PC-9 (cell line): ENCODE results near the gene MAPK10. TPM values are rescaled to one million over a fixed set of nuclear protein-coding genes. Genes with fewer than 3 reads are reported as not detected.
"Not testable (repeated sequence)": the region's sequence is repeated elsewhere in the genome, so short reads cannot be mapped to it uniquely, and the experiment has no call there.

ENCODE experiments used
- BruUV-seq: library from RNA; stranded (reverse); fragments of 400-500 nt; replicated peaks from 2 replicates; lab custom pipeline; 2021; lab: Mats Ljungman, UMichigan
- CTCF ChIA-PET: fragments of 300-600 bp; sonication (Branson Sonifier 250); formaldehyde crosslinking; loops from one replicate; lab custom pipeline; 2022; ENCODE audit warnings: antibody characterized with exemption; lab: Charles Lee
- POLR2A ChIA-PET: fragments of 300-600 bp; sonication (Branson Sonifier 250); formaldehyde crosslinking; loops from one replicate; lab custom pipeline; 2022; ENCODE audit warnings: antibody characterized with exemption; ENCODE audit not compliant: unreplicated experiment; lab: Charles Lee
- DNase-seq, 2 experiments: peaks; one replicate each; pipeline versions ENCODE4 v3.0.0 to v3.0.0-alpha.2; 2015 to 2022; ENCODE audit warnings: mixed read lengths in 1 of 2
- H2AFZ ChIP-seq: fragments of 200-600 bp; sonication (generic); 2 replicates; pipeline ENCODE4 v1.8.1; 2017; ENCODE audit warnings: antibody characterized with exemption
- H3F3A ChIP-seq: fragments of 200-600 bp; sonication (generic); 2 replicates; pipeline ENCODE4 v1.8.1; 2017; ENCODE audit warnings: antibody characterized with exemption, mild to moderate bottlenecking, low read depth; ENCODE audit not compliant: insufficient read depth
- H3K27ac ChIP-seq: fragments of 200-600 bp; sonication (generic); 2 replicates; pipeline ENCODE4 v1.6.1; 2016; ENCODE audit warnings: mixed run types
- H3K27me3 ChIP-seq: fragments of 200-600 bp; sonication (generic); 2 replicates; pipeline ENCODE4 v1.6.1; 2016; ENCODE audit warnings: low read depth, mixed run types; ENCODE audit not compliant: insufficient read depth
- H3K36me3 ChIP-seq: fragments of 200-600 bp; sonication (generic); 2 replicates; pipeline ENCODE4 v1.6.1; 2016; ENCODE audit warnings: low read depth, mixed run types
- H3K4me1 ChIP-seq: fragments of 200-600 bp; sonication (generic); replicated peaks from 2 replicates; pipeline ENCODE4 v1.6.1; 2016; ENCODE audit warnings: mixed run types; ENCODE audit not compliant: insufficient read depth
- H3K4me2 ChIP-seq: fragments of 200-600 bp; sonication (generic); 2 replicates; pipeline ENCODE4 v1.6.1; 2017; ENCODE audit warnings: mixed run types
- H3K4me3 ChIP-seq: fragments of 200-600 bp; sonication (generic); 2 replicates; pipeline ENCODE4 v1.6.1; 2016; ENCODE audit warnings: mixed run types
- H3K79me2 ChIP-seq: fragments of 200-600 bp; sonication (generic); 2 replicates; pipeline ENCODE4 v1.6.1; 2017; ENCODE audit warnings: low read depth, mixed run types
- H3K9me2 ChIP-seq: fragments of 200-600 bp; sonication (generic); 2 replicates; pipeline ENCODE4 v1.8.1; 2017; ENCODE audit warnings: mild to moderate bottlenecking; ENCODE audit not compliant: insufficient read depth
- H3K9me3 ChIP-seq: fragments of 200-600 bp; sonication (generic); 2 replicates; pipeline ENCODE4 v1.8.1; 2016; ENCODE audit warnings: low read depth; ENCODE audit not compliant: insufficient read depth
- H4K20me1 ChIP-seq: fragments of 200-600 bp; sonication (generic); 2 replicates; pipeline ENCODE4 v1.8.1; 2017; ENCODE audit not compliant: insufficient read depth
- EZH2 ChIP-seq: fragments of 200-600 bp; sonication (generic); IDR thresholded peaks from 2 replicates; pipeline ENCODE4 v1.8.0; 2017; ENCODE audit warnings: antibody characterized with exemption, low read depth
- intact Hi-C: fragments of 100-400 bp; cut with micrococcal nuclease; formaldehyde crosslinking; loops from one replicate; pipeline ENCODE4 v1.10.0; 2022; ENCODE audit not compliant: unreplicated experiment
- total RNA-seq: library from RNA; stranded (reverse); gene quantifications from 2 replicates; pipeline ENCODE4 v1.2.3, GENCODE V29; 2021
- TF ChIP-seq, protein P1 (sequence below): fragments of 200-600 bp; sonication (generic); conservative IDR thresholded peaks from 2 replicates; pipeline ENCODE4 v1.6.1; 2017; ENCODE audit warnings: mixed run types, antibody characterized with exemption, mild to moderate bottlenecking, moderate library complexity

MAPK10 gene
- total RNA-seq, 1 experiment from 2014 or later = 4.2 TPM

DNA sequence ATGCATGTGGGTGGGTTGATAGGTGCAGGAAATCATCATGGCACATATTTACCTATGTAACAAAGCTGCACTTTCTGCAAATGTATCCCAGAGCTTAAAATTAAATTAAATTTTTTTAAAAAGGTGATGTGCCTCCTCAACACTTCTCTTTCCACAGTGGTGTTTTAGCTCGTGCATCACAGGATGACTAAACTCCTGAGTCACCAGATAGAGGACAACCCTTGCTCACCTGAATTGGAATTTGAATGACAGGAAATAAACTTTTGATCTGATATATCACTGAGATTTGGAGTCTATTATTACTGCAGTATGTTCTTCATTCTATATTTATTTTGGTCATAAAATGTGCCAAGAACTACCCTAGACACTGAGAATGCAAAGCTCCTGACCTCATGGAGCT is 185.3 kb downstream of the MAPK10 start:
- no peaks in the 10 kb centered on the region for H3K36me3 ChIP-seq
- H3K4me2 ChIP-seq = no peak overlapping the region
- H3K27me3 ChIP-seq = no peaks in the 10 kb centered on the region
- BruUV-seq = no TSS peak
- H3K9me2 ChIP-seq = no peaks in the 10 kb centered on the region
- H3K27ac ChIP-seq = no peak overlapping the region
- H3K79me2 ChIP-seq = no peaks in the 10 kb centered on the region
- intact Hi-C loops = no loop called here
- H3K4me1 ChIP-seq = no peaks in the 10 kb centered on the region
- no peaks in the 10 kb centered on the region for H4K20me1 ChIP-seq
- ChIA-PET POLR2A (no interaction called here), CTCF (no interaction called here)
- H3F3A ChIP-seq = no peaks in the 10 kb centered on the region
- no peaks in the 10 kb centered on the region for H3K9me3 ChIP-seq
- no peak for DNase-seq
- TF ChIP-seq EZH2 = no peak
- TF ChIP-seq, protein P1, sequence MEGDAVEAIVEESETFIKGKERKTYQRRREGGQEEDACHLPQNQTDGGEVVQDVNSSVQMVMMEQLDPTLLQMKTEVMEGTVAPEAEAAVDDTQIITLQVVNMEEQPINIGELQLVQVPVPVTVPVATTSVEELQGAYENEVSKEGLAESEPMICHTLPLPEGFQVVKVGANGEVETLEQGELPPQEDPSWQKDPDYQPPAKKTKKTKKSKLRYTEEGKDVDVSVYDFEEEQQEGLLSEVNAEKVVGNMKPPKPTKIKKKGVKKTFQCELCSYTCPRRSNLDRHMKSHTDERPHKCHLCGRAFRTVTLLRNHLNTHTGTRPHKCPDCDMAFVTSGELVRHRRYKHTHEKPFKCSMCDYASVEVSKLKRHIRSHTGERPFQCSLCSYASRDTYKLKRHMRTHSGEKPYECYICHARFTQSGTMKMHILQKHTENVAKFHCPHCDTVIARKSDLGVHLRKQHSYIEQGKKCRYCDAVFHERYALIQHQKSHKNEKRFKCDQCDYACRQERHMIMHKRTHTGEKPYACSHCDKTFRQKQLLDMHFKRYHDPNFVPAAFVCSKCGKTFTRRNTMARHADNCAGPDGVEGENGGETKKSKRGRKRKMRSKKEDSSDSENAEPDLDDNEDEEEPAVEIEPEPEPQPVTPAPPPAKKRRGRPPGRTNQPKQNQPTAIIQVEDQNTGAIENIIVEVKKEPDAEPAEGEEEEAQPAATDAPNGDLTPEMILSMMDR = no peak
- no peak overlapping the region for H3K4me3 ChIP-seq
- H2AFZ ChIP-seq = no peak overlapping the region

DNA sequence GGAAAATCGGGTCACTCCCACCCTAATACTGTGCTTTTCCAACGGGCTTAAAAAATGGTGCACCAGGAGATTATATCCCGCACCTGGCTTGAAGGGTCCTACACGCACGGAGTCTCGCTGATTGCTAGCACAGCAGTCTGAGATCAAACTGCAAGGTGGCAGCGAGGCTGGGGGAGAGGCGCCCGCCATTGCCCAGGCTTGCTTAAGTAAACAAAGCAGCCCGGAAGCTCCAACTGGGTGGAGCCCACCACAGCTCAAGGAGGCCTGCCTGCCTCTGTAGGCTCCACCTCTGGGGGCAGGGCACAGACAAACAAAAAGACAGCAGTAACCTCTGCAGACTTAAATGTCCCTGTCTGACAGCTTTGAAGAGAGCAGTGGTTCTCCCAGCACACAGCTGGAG is 191.5 kb downstream of the MAPK10 start:
- H3K4me1 ChIP-seq, H3K4me3 ChIP-seq, H3K27ac ChIP-seq, H3K9me2 ChIP-seq, H3K4me2 ChIP-seq, intact Hi-C loops, H3K27me3 ChIP-seq, H3K36me3 ChIP-seq, POLR2A ChIA-PET, H3K9me3 ChIP-seq, CTCF ChIA-PET, H3K79me2 ChIP-seq, H2AFZ ChIP-seq, H4K20me1 ChIP-seq, DNase-seq, BruUV-seq, H3F3A ChIP-seq: not testable (repeated sequence)

DNA sequence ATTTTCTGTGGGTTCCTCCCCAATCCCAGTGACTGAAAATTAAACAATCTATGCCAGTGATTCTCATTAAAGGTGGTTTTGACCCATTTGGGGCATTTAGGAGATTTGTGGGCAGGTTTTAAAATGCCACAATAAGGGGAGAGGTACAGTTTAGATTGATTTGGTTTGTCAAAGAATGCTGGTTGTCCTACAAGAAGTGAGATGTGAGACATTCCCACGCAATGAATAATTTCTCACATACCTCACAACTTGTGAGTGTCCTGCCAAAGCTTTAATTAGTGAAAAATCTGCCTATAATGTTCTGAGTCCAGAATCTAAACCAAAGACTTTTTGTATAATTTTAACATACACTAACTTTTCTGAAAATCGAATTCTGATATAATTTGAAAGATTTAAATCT is 199.4 kb downstream of the MAPK10 start:
- Histone ChIP-seq H3K27me3 (no peaks in the 10 kb centered on the region), H2AFZ (no peak overlapping the region), H3K9me2 (no peaks in the 10 kb centered on the region), H3K79me2 (no peaks in the 10 kb centered on the region), H3K9me3 (no peaks in the 10 kb centered on the region), H3F3A (no peaks in the 10 kb centered on the region), H3K4me2 (no peak overlapping the region), H3K36me3 (no peaks in the 10 kb centered on the region), H4K20me1 (no peaks in the 10 kb centered on the region), H3K27ac (no peak overlapping the region), H3K4me1 (no peaks in the 10 kb centered on the region), H3K4me3 (no peak overlapping the region)
- ChIA-PET POLR2A (no interaction called here), CTCF (no interaction called here)
- no peak for TF ChIP-seq EZH2
- TF ChIP-seq, protein P1 = no peak
- intact Hi-C loops = no loop called here
- no TSS peak for BruUV-seq
- DNase-seq = no peak

DNA sequence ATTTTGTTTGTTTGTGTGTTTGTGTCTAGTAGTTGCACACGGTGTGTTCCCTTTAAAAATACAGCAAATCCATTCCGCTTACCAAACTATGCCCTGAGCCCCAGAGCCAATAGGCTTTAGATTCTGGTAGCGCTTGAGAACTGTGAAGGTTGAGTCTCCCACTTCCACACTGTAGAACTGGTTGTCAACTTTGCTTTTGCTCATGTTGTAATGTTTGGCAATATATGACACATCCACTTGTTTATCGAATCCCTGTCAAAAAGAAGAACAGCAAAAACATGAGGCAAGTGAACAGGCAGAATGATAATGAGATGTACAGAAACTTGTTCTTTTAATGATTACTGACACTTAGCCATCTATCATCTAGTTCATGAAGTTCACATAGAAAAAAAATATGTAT is 200.6 kb downstream of the MAPK10 start:
- Histone ChIP-seq H3K79me2 (no peaks in the 10 kb centered on the region), H2AFZ (no peak overlapping the region), H3F3A (no peaks in the 10 kb centered on the region), H3K36me3 (no peaks in the 10 kb centered on the region), H3K27ac (no peak overlapping the region), H3K27me3 (no peaks in the 10 kb centered on the region), H3K4me3 (no peak overlapping the region), H3K9me2 (no peaks in the 10 kb centered on the region), H4K20me1 (no peaks in the 10 kb centered on the region), H3K4me1 (no peaks in the 10 kb centered on the region), H3K9me3 (no peaks in the 10 kb centered on the region), H3K4me2 (no peak overlapping the region)
- TF ChIP-seq, protein P1 = no peak
- no peak for TF ChIP-seq EZH2
- no peak for DNase-seq
- CTCF ChIA-PET = no interaction called here
- POLR2A ChIA-PET = no interaction called here
- BruUV-seq = no TSS peak
- intact Hi-C loops = no loop called here
